HepG2 (cell line): ENCODE results near the gene CES2. TPM values are rescaled to one million over a fixed set of nuclear protein-coding genes. Genes with fewer than 3 reads are reported as not detected.
"Not testable (repeated sequence)": the region's sequence is repeated elsewhere in the genome, so short reads cannot be mapped to it uniquely, and the experiment has no call there.

ENCODE experiments used
- ATAC-seq: fragments of 200-7000 bp; cut with Tn5 transposase; 3 replicates; pipeline ENCODE4 v1.9.1; 2020; ENCODE audit warnings: mild to moderate bottlenecking, moderate library complexity
- BruUV-seq: library from RNA; stranded (reverse); fragments of 400-500 nt; replicated peaks from 2 replicates; lab custom pipeline; 2021; lab: Mats Ljungman, UMichigan
- CTCF ChIA-PET: fragments of 300-600 bp; formaldehyde crosslinking; extraction: SDS; loops from one replicate; lab custom pipeline; 2021; ENCODE audit warnings: low total read pairs, inconsistent platforms, low intra/inter-chr PET ratio; lab: Yijun Ruan, JAX
- POLR2A ChIA-PET: fragments of 350-600 bp; sonication (Branson Sonifier 250); formaldehyde crosslinking; loops from one replicate; lab custom pipeline; 2020; ENCODE audit warnings: antibody characterized with exemption, inconsistent platforms; lab: Yijun Ruan, JAX
- DNase-seq: peaks from one replicate; pipeline ENCODE4 v3.0.0-alpha.2; 2015; ENCODE audit warnings: low spot score
- FAIRE-seq: peaks from 3 replicates; lab custom pipeline; 2011; peaks lifted over from hg19 to GRCh38; lab: Jason Lieb, UNC
- H2AFZ ChIP-seq: one replicate; pipeline ENCODE4 v1.6.1; 2011; ENCODE audit warnings: low read length, inconsistent platforms
- H3K27ac ChIP-seq: fragments of 300-600 bp; 3 replicates; pipeline ENCODE4 v1.8.0; 2011; ENCODE audit warnings: mixed run types, mild to moderate bottlenecking, mixed read lengths, low read length, inconsistent platforms; ENCODE audit not compliant: insufficient read depth; ENCODE audit errors: extremely low read length
- H3K27me3 ChIP-seq, 2 experiments: fragments of 200-600 bp in 1 of 2; 2 replicates in 1 of 2; 3 replicates in 1 of 2; pipeline versions ENCODE4 v1.6.0 to v1.8.0; 2011; ENCODE audit warnings: low read length in 2 of 2, mild to moderate bottlenecking in 2 of 2, moderate library complexity in 2 of 2, inconsistent platforms in 1 of 2; ENCODE audit not compliant: insufficient read depth in 2 of 2, control insufficient read depth in 1 of 2
- H3K36me3 ChIP-seq, 2 experiments: fragments of 200-600 bp in 1 of 2; replicated peaks in 1 of 2; 2 replicates in 1 of 2; 3 replicates in 1 of 2; pipeline versions ENCODE4 v1.5.1 to v1.8.0; 2011; ENCODE audit warnings: low read length in 2 of 2, inconsistent platforms in 1 of 2; ENCODE audit not compliant: insufficient read depth in 2 of 2, control insufficient read depth in 1 of 2
- H3K4me1 ChIP-seq: 2 replicates; pipeline ENCODE4 v1.5.1; 2012; ENCODE audit warnings: low read length, inconsistent platforms; ENCODE audit not compliant: insufficient read depth
- H3K4me2 ChIP-seq: 2 replicates; pipeline ENCODE4 v1.6.0; 2011; ENCODE audit warnings: low read depth, low read length, inconsistent platforms
- H3K4me3 ChIP-seq, 3 experiments: fragments of 200-600 bp in 1 of 3; sonication (generic), shearing (Covaris generic) in 1 of 3; replicated peaks in 1 of 3; 2 replicates each; pipeline ENCODE4 v1.5.1; 2011 to 2016; ENCODE audit warnings: low read length in 3 of 3, inconsistent platforms in 2 of 3, low read depth in 2 of 3, mild to moderate bottlenecking in 2 of 3, control low read depth in 1 of 3, mixed read lengths in 1 of 3; ENCODE audit not compliant: insufficient read depth in 1 of 3
- H3K79me2 ChIP-seq: one replicate; pipeline ENCODE4 v1.6.1; 2011; ENCODE audit warnings: low read length, inconsistent platforms; ENCODE audit not compliant: insufficient read depth
- H3K9ac ChIP-seq: 2 replicates; pipeline ENCODE4 v1.6.0; 2011; ENCODE audit warnings: mild to moderate bottlenecking, low read depth, low read length, inconsistent platforms; ENCODE audit not compliant: insufficient read depth
- H3K9me3 ChIP-seq: 2 replicates; pipeline ENCODE4 v1.5.1; 2012; ENCODE audit warnings: mild to moderate bottlenecking, low read length
- H4K20me1 ChIP-seq: 2 replicates; pipeline ENCODE4 v1.6.0; 2011; ENCODE audit warnings: inconsistent platforms, mild to moderate bottlenecking, low read length, moderate library complexity; ENCODE audit not compliant: insufficient read depth
- CREB1 ChIP-seq, 2 experiments: fragments of 450-650 bp in 1 of 2; IDR thresholded peaks; 2 replicates each; pipeline ENCODE4 v1.6.1; 2016 to 2017; ENCODE audit warnings: control low read depth in 1 of 2, mild to moderate bottlenecking in 1 of 2, missing compliant biosample characterization in 1 of 2, missing genetic modification characterization in 1 of 2
- FOXP1 ChIP-seq, 2 experiments: fragments of 450-650 bp in 1 of 2; IDR thresholded peaks; 2 replicates each; pipeline ENCODE4 v1.6.1; 2017 to 2018; ENCODE audit warnings: antibody characterized with exemption in 1 of 2
- GFI1 ChIP-seq: sonication (generic); formaldehyde crosslinking; IDR thresholded peaks from 2 replicates; pipeline ENCODE4 v1.5.0; 2020; ENCODE audit warnings: missing genetic modification reagents, mild to moderate bottlenecking, borderline replicate concordance
- HDAC1 ChIP-seq: sonication (generic); formaldehyde crosslinking; IDR thresholded peaks from 2 replicates; pipeline ENCODE4 v1.5.1; 2020; ENCODE audit warnings: mild to moderate bottlenecking, missing genetic modification reagents
- LCORL ChIP-seq, 2 experiments: fragments of 450-650 bp in 1 of 2; sonication (generic) in 1 of 2; formaldehyde crosslinking in 1 of 2; IDR thresholded peaks; 2 replicates each; pipeline versions ENCODE4 v1.5.0 to v1.6.1; 2017 to 2020; ENCODE audit warnings: antibody characterized with exemption in 1 of 2, missing genetic modification reagents in 1 of 2
- PHF21A ChIP-seq: sonication (generic); formaldehyde crosslinking; IDR thresholded peaks from 2 replicates; pipeline ENCODE4 v1.5.0; 2020; ENCODE audit warnings: mild to moderate bottlenecking, missing genetic modification reagents
- SAP130 ChIP-seq: IDR thresholded peaks from 2 replicates; pipeline ENCODE4 v1.6.1; 2016; ENCODE audit warnings: low read depth
- SOX5 ChIP-seq: IDR thresholded peaks from 2 replicates; pipeline ENCODE4 v1.6.1; 2016; ENCODE audit warnings: borderline replicate concordance
- SOX6 ChIP-seq, 2 experiments: fragments of 450-650 bp in 1 of 2; sonication (generic) in 1 of 2; formaldehyde crosslinking in 1 of 2; IDR thresholded peaks; 2 replicates each; pipeline versions ENCODE4 v1.4.0 to v1.6.1; 2017 to 2020; ENCODE audit warnings: antibody characterized with exemption in 1 of 2, mild to moderate bottlenecking in 1 of 2, missing genetic modification reagents in 1 of 2
- ZNF605 ChIP-seq: sonication (generic); formaldehyde crosslinking; IDR thresholded peaks from 2 replicates; pipeline ENCODE4 v1.8.0; 2022; ENCODE audit warnings: mild to moderate bottlenecking, missing genetic modification reagents
- ZNF772 ChIP-seq: sonication (generic); formaldehyde crosslinking; IDR thresholded peaks from 2 replicates; pipeline ENCODE4 v1.5.0; 2020; ENCODE audit warnings: mild to moderate bottlenecking, missing genetic modification reagents
- WGBS: methylation state at CpG from one replicate; pipeline ENCODE4 v1.1.6; 2017; ENCODE audit warnings: low lambda C conversion rate; 5-methylcytosine and 5-hydroxymethylcytosine counted together
- in situ Hi-C: cut with HindIII; loops from 2 replicates; pipeline ENCODE4 v1.10.0; 2017; ENCODE audit warnings: low pct_unique_long_range_greater_than_20kb; ENCODE audit not compliant: extremely low pct_ligation_motif_present
- intact Hi-C: fragments of 100-400 bp; cut with micrococcal nuclease; formaldehyde crosslinking; loops from one replicate; pipeline ENCODE4 v1.10.0; 2022; ENCODE audit not compliant: unreplicated experiment
- polyA plus RNA-seq, 8 experiments: library from polyadenylated mRNA; depleted of rRNA in 3 of 8; stranded (reverse) in 7 of 8; unstranded in 1 of 8; fragments of >200 nt; fragmentation: Illumina TruSeq in 4 of 8; extraction: Trizol in 4 of 8; gene quantifications; 2 replicates each; pipeline versions ENCODE4 v1.2.1 to v1.2.3, GENCODE V29; 2011 to 2016; ENCODE audit warnings: low read depth in 4 of 8, missing spikeins in 1 of 8, mixed read lengths in 1 of 8; ENCODE audit not compliant: insufficient read depth in 1 of 8
- total RNA-seq, 5 experiments: library from RNA; depleted of rRNA; stranded (reverse); fragments of >200 nt; fragmentation: Illumina TruSeq; extraction: Trizol; gene quantifications; 2 replicates each; pipeline ENCODE4 v1.2.3, GENCODE V29; 2016; ENCODE audit warnings: low read depth in 1 of 5
- TF ChIP-seq, protein P1 (sequence below): sonication (generic); formaldehyde crosslinking; IDR thresholded peaks from 2 replicates; pipeline ENCODE4 v1.5.1; 2020; ENCODE audit warnings: mild to moderate bottlenecking, moderate library complexity, missing genetic modification reagents
- TF ChIP-seq, protein P2 (sequence below): sonication (generic); formaldehyde crosslinking; IDR thresholded peaks from 2 replicates; pipeline ENCODE4 v1.4.0; 2020; ENCODE audit warnings: missing genetic modification reagents

CES2 gene
- total and polyA plus RNA-seq, 2 of the 13 experiments (the other 11 are each of a cell fraction or from before 2014, with no cell fraction given), result 50.6 to 63.8 TPM

DNA sequence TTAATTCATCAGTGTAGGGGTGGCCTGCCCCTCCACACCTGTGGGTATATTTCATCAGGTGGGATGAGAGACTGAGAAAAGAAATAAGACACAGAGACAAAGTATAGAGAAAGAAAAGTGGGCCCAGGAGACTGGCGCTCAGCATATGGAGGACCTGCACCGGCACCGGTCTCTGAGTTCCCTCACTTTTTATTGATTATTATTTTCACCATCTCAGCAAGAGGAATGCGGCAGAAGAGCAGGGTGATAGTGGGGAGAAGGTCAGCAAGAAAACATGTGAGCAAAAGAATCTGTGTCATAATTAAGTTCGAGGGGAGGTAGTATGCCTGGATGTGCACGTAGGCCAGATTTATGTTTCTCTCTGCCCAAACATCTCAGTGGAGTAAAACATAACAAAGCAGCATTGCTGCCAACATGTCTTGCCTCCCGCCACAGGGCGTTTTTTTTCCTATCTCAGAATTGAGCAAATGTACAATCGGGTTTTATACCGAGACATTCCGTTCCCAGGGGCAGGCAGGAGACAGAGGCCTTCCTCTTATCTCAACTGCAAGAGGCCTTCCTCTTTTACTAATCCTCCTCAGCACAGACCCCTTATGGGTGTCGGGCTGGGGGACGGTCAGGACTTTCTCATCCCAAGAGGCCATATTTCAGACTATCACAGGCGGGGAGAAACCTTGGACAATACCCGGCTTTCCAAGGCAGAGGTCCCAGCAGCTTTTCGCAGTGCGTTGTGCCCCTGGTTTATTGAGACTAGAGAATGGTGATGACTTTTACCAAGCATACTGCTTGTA, 20.2 kb downstream of the CES2 start (continued):
- TF ChIP-seq PHF21A (CRISPR knock-in tag) (peak; percentile 36; the same call in 1 of the 2 replicates), FOXP1 (CRISPR knock-in tag; IDR thresholded peaks at IDR 0.05) (peak; percentile 35; the same call in 1 of the 2 replicates), ZNF605 (peak; percentile 34; the same call in 1 of the 2 replicates), SAP130 (CRISPR knock-in tag) (peak; percentile 43)
- TF ChIP-seq FOXP1 (IDR thresholded peaks at IDR 0.05), result not testable (repeated sequence)

DNA sequence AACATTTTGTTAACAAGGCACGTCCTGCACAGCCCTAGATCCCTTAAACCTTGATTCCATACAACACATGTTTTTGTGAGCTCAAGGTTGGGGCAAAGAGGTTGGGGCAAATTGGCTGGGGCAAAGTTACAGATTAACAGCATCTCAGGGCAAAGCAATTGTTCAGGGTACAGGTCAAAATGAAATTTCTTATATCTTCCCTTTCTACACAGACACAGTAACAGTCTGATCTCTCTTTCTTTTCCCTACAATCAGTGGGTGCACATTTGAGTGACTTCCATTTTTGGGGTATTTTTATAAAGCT, 20.8 kb downstream of the CES2 start:
- intact Hi-C loops, result loop anchor here (5.0 to 10.0 kb wide), 2 partner anchors 59 to 201 kb away; partner anchors contain the start of genes FBXL8 and TRADD
- H3K9me3 ChIP-seq; H3K27me3 ChIP-seq; DNase-seq; ATAC-seq; FAIRE-seq; H3K4me3 ChIP-seq; H2AFZ ChIP-seq; H3K27ac ChIP-seq; BruUV-seq; H3K79me2 ChIP-seq; H4K20me1 ChIP-seq; H3K9ac ChIP-seq; in situ Hi-C loops; H3K36me3 ChIP-seq; TF ChIP-seq CREB1, LCORL, SOX6 (IDR thresholded peaks at IDR 0.05): not testable (repeated sequence)
- peaks cover 77% of the 10 kb centered on the region for H3K4me1 ChIP-seq
- ChIA-PET POLR2A (interaction anchor here (1.3 kb wide), 1 partner anchor 10 kb away, joined by 3 read pairs; no protein-coding TSS in a partner anchor), CTCF (interaction anchor here (1.6 kb wide), 1 partner anchor 229 kb away, joined by 3 read pairs; no protein-coding TSS in a partner anchor)
- peak overlapping the region; percentile 74 for H3K4me2 ChIP-seq
- 0% methylated on average over 1 of the region's 1 CpG for WGBS
- TF ChIP-seq SOX5, result peak; percentile 33; the same call in 1 of the 2 replicates
- TF ChIP-seq CREB1 (CRISPR knock-in tag; IDR thresholded peaks at IDR 0.05), result 0 out of 2 replicates have a peak, but pooled peaks have one; percentile 18
- TF ChIP-seq, protein P1, sequence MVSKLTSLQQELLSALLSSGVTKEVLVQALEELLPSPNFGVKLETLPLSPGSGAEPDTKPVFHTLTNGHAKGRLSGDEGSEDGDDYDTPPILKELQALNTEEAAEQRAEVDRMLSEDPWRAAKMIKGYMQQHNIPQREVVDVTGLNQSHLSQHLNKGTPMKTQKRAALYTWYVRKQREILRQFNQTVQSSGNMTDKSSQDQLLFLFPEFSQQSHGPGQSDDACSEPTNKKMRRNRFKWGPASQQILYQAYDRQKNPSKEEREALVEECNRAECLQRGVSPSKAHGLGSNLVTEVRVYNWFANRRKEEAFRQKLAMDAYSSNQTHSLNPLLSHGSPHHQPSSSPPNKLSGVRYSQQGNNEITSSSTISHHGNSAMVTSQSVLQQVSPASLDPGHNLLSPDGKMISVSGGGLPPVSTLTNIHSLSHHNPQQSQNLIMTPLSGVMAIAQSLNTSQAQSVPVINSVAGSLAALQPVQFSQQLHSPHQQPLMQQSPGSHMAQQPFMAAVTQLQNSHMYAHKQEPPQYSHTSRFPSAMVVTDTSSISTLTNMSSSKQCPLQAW (CRISPR knock-in tag), result peak; percentile 59
- TF ChIP-seq, protein P2, sequence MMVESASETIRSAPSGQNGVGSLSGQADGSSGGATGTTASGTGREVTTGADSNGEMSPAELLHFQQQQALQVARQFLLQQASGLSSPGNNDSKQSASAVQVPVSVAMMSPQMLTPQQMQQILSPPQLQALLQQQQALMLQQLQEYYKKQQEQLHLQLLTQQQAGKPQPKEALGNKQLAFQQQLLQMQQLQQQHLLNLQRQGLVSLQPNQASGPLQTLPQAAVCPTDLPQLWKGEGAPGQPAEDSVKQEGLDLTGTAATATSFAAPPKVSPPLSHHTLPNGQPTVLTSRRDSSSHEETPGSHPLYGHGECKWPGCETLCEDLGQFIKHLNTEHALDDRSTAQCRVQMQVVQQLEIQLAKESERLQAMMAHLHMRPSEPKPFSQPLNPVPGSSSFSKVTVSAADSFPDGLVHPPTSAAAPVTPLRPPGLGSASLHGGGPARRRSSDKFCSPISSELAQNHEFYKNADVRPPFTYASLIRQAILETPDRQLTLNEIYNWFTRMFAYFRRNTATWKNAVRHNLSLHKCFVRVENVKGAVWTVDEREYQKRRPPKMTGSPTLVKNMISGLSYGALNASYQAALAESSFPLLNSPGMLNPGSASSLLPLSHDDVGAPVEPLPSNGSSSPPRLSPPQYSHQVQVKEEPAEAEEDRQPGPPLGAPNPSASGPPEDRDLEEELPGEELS (CRISPR knock-in tag), result peak; percentile 43; the same call in 1 of the 2 replicates
- 0 out of 2 replicates have a peak, but pooled peaks have one; percentile 32 for TF ChIP-seq LCORL (CRISPR knock-in tag; IDR thresholded peaks at IDR 0.05)
- TF ChIP-seq SAP130 (CRISPR knock-in tag), result peak; percentile 21; the same call in 1 of the 2 replicates
- TF ChIP-seq GFI1, result 0 out of 2 replicates have a peak, but pooled peaks have one; percentile 3
- TF ChIP-seq SOX6 (CRISPR knock-in tag; IDR thresholded peaks at IDR 0.05), result 0 out of 2 replicates have a peak, but pooled peaks have one; percentile 22
- 0 out of 2 replicates have a peak, but pooled peaks have one; percentile 3 for TF ChIP-seq ZNF772 (CRISPR knock-in tag)
- 0 out of 2 replicates have a peak, but pooled peaks have one; percentile 7 for TF ChIP-seq HDAC1 (CRISPR knock-in tag)
